Sigmoid colon (tissue), 4 donors: ENCODE measurements around the gene DCANP1.

Experiments used
- CTCF ChIP-seq, 4 experiments: fragments of 450-650 bp in 3 of 4; fragments of 200-600 bp in 1 of 4; IDR thresholded peaks; one replicate each; pipeline ENCODE4 v1.5.1; 2016 to 2019; ENCODE audit warnings: antibody characterized with exemption in 4 of 4, mild to moderate bottlenecking in 3 of 4, moderate library complexity in 2 of 4
- EP300 ChIP-seq, 4 donors: sonication (generic); formaldehyde crosslinking; IDR thresholded peaks; one replicate each; pipeline ENCODE4 v1.6.1; 2017; ENCODE audit warnings: antibody characterized with exemption in 4 of 4
- POLR2A ChIP-seq, 2 donors: fragments of 450-650 bp; IDR thresholded peaks; one replicate each; pipeline ENCODE4 v1.6.1; 2016; ENCODE audit warnings: antibody characterized with exemption in 2 of 2, mild to moderate bottlenecking in 2 of 2, moderate library complexity in 2 of 2
- POLR2AphosphoS5 ChIP-seq, 4 donors: sonication (generic); formaldehyde crosslinking; IDR thresholded peaks; one replicate each; pipeline ENCODE4 v1.6.1; 2017; ENCODE audit warnings: antibody characterized with exemption in 4 of 4

GRCh38 chr5:135405082-135405481, 42.1 kb downstream of the DCANP1 start:
- TF ChIP-seq CTCF (IDR thresholded peaks at IDR 0.05), result no peak
- TF ChIP-seq POLR2A (IDR thresholded peaks at IDR 0.05), result no peak
- TF ChIP-seq POLR2AphosphoS5 (IDR thresholded peaks at IDR 0.05), result no peak
- no peak for TF ChIP-seq EP300 (IDR thresholded peaks at IDR 0.05)
